DMS53 treated with DMSO at 0.1 percent for 48 hours (cell line): Measurements from ENCODE around the gene FGR.
"Not testable (repeated sequence)": the region's sequence is repeated elsewhere in the genome, so short reads cannot be mapped to it uniquely, and the experiment has no call there.

Experiments used
- DNase-seq: peaks from one replicate; lab custom pipeline; 2025; ENCODE audit not compliant: unreplicated experiment; lab: John Stamatoyannopoulos, UW

FGR gene

GRCh38 chr1:27634985-27635367, at the start of gene FGR:
Gene FGR, minus strand, starts transcription at chr1:27635185. Its CDS starts 11,269 bp downstream, at chr1:27623916.
- no peak for DNase-seq

DNA sequence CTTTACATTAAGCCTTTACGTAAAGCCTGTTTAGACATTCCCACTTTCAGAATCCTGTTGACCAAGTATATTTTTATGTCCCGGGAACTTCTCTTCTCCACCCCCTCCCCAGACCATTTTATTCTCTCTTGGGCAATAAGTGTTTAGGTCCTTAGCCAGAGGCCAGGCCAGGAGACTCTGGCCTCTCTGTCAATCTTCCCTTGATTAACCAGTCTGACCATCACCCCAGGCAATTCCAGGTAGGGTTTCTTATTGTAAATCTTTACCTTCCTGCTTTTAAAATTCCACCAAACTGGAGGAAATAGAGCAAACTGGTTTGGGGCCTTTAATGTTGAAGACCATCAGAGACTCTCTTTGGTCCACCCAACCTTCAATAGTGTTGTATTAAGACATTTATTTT, 49.2 kb upstream of the FGR start:
- DNase-seq: no peak

- DNase-seq: no peak
Observed at GRCh38 chr1:27682351-27682944, 47.5 kb upstream of the FGR start.

- not testable (repeated sequence) for DNase-seq
Observed at GRCh38 chr1:27681580-27681979, 46.6 kb upstream of the FGR start.

DNA sequence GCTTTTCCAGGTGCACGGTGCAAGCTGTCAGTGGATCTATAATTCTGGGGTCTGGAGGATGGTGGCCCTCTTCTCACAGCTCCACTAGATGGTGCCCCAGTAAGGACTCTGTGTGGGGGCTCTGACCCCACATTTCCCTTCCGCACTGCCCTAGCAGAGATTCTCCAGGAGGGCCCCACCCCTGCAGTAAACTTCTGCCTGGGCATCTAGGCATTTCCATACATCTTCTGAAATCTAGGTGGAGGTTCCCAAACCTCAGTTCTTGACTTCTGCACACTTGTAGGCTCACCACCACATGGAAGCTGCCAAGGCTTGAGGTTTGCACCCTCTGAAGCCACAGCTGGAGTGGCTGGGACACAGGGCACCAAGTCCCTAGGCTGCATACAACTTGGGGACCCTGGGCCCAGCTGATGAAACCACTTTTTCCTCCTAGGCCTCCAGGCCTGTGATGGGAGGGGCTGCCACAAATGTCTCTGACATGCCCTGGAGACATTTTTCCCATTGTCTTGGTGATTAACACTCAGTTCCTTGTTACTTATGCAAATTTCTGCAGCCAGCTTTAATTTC, 45.3 kb upstream of the FGR start:
- DNase-seq: not testable (repeated sequence)

DNA sequence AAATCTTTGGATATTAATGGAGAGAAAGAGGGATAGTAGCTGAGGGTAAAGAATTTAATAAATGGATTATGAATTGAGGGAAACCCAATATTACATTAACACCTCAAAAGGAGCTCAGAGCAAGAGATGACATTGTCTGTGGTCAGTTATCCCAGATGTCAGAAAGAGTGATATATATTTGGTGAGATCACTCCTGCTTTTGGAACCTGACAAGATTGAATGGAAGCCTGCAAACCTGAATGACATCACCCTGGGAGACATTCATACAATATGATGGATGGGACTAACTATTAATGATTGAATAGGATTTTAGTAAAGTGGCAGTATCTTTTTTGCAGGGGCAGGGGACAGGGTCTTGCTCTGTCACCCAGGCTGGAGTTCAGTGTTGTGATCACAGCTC, 43.8 kb upstream of the FGR start:
- no peak for DNase-seq

DNA sequence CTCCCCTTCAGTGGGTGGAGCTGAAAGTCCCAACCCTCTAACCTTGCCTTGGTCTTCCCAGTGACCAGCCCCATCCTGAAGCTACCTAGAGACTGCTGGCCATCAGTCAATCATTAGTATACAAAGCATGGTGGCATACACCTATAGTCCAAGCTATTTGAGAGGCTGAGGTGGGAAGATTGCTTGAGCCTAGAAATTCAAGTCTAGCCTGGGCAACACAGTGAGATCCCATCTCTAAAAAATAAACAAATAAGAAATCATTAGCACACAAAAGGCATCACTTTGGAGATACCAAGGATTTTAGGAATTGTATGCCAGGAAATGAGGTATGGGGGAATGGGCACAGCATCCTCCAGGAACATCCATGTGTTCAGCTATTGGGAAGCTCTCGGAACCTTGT, 41.4 kb upstream of the FGR start:
- DNase-seq: no peak

DNA sequence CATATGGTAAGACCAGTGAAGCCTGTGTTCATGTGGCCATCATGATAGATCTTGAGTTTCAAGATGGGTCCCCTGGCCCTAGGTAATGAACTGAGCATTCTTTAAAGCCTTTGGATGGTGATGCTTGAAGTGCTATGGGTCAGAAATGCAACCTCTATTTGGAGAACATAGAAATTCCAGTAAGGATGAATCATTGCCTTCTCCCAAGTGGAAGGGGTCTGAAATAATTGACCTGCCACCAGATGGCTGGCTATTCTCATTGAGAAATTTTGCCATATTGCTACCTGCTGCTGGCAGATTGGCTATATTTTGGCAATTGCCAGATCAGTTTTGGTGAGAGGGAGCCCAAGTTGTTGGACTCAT, 37.7 kb upstream of the FGR start:
- no peak for DNase-seq

GRCh38 chr1:27671964-27672749, 37.2 kb upstream of the FGR start, which contains the start of gene IFI6:
Gene IFI6, minus strand, starts transcription at chr1:27672192. Its CDS starts 2,878 bp downstream, at chr1:27669314.
- DNase-seq: peak; percentile 96

DNA sequence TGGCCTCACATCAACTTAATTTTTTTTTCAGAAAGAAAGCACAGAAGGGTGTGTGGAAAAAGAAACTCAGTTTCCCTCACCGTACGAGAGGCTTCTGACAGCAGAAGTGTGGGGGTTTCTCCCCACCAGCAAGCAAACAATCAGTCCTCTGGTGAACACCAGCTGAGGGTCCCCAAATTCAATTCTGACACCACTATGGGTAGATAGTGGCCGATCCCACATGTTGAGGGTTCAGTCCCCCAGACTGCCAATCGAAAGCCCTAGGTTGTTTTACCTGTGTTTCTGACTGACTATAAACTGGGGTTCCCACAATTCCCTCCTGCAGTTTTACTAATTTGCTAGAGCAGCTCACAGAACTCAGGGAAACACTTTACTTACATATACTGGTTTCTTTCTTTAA, 34.9 kb upstream of the FGR start:
- no peak for DNase-seq

DNA sequence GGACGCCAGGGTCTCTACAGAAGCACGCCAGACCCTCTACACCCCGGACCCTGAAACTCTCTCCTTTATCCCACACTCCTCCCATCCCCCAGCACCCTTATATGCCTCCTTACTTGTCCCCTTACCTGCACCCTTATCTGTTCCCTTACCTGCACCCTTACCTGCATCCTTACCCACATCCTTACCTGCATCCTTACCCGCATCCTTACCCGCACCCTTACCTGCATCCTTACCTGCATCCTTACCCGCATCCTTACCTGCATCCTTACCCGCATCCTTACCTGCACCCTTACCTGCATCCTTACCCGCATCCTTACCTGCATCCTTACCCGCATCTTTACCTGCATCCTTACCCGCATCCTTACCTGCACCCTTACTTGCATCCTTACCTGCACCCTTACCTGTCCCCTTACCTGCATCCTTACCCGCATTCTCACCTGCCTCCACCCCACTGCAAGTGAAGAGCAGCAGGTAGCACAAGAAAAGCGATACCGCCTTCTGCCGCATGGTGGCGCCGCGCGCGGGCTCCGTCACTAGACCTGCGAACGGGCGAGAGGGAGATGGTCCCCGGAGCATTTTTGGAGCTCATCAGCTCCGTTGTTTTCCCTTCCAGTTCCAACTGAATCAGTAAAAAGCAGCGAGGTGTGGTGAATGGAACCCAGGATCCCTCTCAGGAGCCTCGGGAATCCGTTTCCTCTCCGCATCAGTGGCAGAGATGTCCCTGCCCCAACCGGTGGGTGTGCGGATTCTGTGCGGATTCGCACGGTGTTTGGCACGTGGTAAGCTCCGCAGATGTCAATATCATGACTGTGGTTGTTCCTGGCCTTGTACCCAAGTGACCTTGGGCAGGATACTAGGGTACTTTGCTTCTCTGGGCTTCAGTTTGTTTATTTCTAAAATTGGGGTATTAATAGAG, 34.1 kb upstream of the FGR start:
- DNase-seq: peak; percentile 66

DNA sequence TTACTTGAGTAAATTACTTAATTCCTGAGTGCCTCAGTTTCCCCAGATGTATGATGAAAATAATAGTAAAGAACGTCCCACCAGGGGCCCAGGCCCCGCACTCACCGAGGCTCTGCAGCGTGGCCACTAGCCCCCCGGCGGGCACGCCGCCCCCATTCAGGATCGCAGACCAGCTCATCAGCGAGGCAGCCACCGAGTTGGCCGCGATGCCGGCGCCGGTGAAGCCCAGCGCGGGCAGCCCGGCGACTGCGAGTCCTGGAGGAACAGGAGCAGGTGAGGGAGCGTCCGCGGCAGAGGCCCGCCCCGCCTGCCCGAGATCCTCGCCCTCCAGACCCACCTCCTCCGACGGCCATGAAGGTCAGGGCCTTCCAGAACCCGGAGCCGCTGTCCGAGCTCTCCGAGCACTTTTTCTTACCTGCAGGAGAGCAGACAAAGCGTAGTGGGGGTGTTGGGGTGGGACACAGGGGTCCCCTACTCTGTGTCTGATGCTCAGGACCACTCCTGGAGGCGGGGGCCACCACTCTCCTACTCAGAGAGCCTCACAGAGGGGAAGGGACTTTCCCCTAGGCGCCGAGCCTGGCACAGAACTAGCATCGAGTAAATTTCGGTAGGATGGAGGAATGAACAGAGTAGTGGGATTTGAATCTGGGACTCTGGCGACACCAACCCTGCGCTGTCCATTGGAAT, 33.3 kb upstream of the FGR start:
- no peak for DNase-seq

DNA sequence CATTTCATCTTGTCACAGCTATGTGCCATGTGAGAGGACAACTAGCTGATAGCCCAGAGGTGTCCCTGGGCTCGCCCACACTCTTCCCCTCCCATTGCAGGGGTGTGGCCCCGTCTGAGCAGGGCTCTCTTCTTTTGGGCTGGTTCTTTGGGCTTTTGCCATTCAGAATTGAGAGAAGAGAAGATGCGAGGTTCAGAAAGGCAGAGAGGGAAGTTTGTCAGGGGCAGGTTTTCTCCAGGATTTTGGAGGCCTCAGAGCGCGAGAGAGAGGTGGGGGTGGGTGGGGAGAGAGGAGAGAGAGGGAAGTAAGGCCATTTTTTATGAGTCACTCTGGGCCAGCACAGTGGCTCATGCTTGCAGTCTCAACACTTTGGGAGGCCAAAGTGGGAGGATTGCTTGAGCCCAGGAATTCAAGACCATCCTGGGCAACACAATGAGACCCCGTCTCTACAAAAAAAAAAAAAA, 31.8 kb upstream of the FGR start:
- no peak for DNase-seq

- no peak for DNase-seq
Observed at GRCh38 chr1:27666294-27666693, 31.3 kb upstream of the FGR start.

GRCh38 chr1:27665016-27665651, 30.1 kb upstream of the FGR start:
- DNase-seq: no peak

GRCh38 chr1:27664291-27664690, 29.3 kb upstream of the FGR start:
- no peak for DNase-seq

- DNase-seq: peak; percentile 73
Observed at GRCh38 chr1:27662707-27663393, 27.9 kb upstream of the FGR start.

- no peak for DNase-seq
Observed at GRCh38 chr1:27662261-27662660, 27.3 kb upstream of the FGR start.

- no peak for DNase-seq
Observed at GRCh38 chr1:27661412-27662075, 26.6 kb upstream of the FGR start.
